Pulmonary artery endothelial cell (primary cell): ENCODE measurements around the gene DMC1. TPM values are rescaled to one million over a fixed set of nuclear protein-coding genes. Genes with fewer than 3 reads are reported as not detected.
"Not testable (repeated sequence)": the region's sequence is repeated elsewhere in the genome, so short reads cannot be mapped to it uniquely, and the experiment has no call there.

ENCODE experiments used
- DNase-seq: peaks from one replicate; pipeline ENCODE4 v3.0.0-alpha.2; 2011; ENCODE audit warnings: low read depth, low spot score
- total RNA-seq: library from RNA; depleted of rRNA; stranded (reverse); fragments of >200 nt; gene quantifications from 2 replicates; pipeline ENCODE4 v1.2.3, GENCODE V29; 2014

The DMC1 gene
- total RNA-seq, 1 donor from 2014 or later: 2.2 TPM

DNA sequence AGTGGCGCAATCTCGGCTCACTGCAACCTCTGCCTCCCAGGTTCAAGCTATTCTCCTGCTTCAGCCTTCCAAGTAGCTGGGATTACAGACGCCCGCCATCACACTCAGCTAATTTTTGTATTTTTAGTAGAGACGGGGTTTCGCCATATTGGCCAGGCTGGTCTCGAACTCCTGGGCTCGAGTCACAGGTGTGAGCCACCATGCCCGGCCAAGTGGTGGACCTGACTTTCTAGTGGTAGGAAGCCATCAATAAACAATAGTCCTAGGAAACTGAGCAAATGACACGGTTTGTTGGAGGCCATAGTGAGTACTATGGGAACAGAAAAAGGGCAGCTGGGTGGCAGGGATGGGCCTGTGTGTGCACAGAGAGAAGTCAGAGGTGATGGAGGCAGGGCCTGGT lies 99.8 kb downstream of the DMC1 start:
- not testable (repeated sequence) for DNase-seq

GRCh38 chr22:38469306-38469781 lies 100.6 kb downstream of the DMC1 start:
- no peak for DNase-seq

Other genes starting within 250 kb of the DMC1 start
- not detected in 2 replicates for gene KCNJ4, start 115.0 kb downstream of the DMC1 start, total RNA-seq
- 29.3 and 41.7 TPM in 2 replicates for gene KDELR3, start 102.1 kb downstream of the DMC1 start, total RNA-seq
- gene DDX17, start 63.9 kb downstream of the DMC1 start, total RNA-seq: 392 and 663 TPM in 2 replicates
- gene FAM227A, start 86.2 kb upstream of the DMC1 start, total RNA-seq: 0.46 and 0.71 TPM in 2 replicates
- 25.2 and 28.0 TPM in 2 replicates for gene CBY1, start 86.5 kb upstream of the DMC1 start, total RNA-seq
- gene TOMM22, start 111.8 kb upstream of the DMC1 start, total RNA-seq: 98.5 and 102 TPM in 2 replicates
- 85.1 and 95.2 TPM in 2 replicates for gene JOSD1, start 130.8 kb upstream of the DMC1 start, total RNA-seq
- 26.4 and 33.3 TPM in 2 replicates for gene GTPBP1, start 135.8 kb upstream of the DMC1 start, total RNA-seq
- 119 and 138 TPM in 2 replicates for gene SUN2, start 185.8 kb upstream of the DMC1 start, total RNA-seq
- gene DNAL4, start 224.0 kb upstream of the DMC1 start, total RNA-seq: 15.2 and 17.9 TPM in 2 replicates